NB4 (cell line): ENCODE results near the gene C19orf85.

Experiments
- DNase-seq: peaks from one replicate; pipeline ENCODE4 v3.0.0; 2010; ENCODE audit warnings: low read depth
- H3K4me3 ChIP-seq: one replicate; pipeline ENCODE4 v1.5.1; 2011; ENCODE audit warnings: mild to moderate bottlenecking, low read depth, low read length, moderate library complexity
- MYC ChIP-seq: IDR thresholded peaks from 2 replicates; pipeline ENCODE4 v1.6.1; 2011; ENCODE audit warnings: low read depth, low read length
- POLR2A ChIP-seq: IDR thresholded peaks from 2 replicates; pipeline ENCODE4 v1.6.1; 2011; ENCODE audit warnings: mild to moderate bottlenecking; ENCODE audit not compliant: insufficient read length; ENCODE audit errors: extremely low read depth
- TF ChIP-seq, protein P1 (sequence below): IDR thresholded peaks from one replicate; pipeline ENCODE4 v1.5.1; 2012; ENCODE audit warnings: low read depth, low read length
- TF ChIP-seq, protein P2 (sequence below): IDR thresholded peaks from 2 replicates; pipeline ENCODE4 v1.6.1; 2011; ENCODE audit warnings: low read depth, low read length

The C19orf85 gene

DNA sequence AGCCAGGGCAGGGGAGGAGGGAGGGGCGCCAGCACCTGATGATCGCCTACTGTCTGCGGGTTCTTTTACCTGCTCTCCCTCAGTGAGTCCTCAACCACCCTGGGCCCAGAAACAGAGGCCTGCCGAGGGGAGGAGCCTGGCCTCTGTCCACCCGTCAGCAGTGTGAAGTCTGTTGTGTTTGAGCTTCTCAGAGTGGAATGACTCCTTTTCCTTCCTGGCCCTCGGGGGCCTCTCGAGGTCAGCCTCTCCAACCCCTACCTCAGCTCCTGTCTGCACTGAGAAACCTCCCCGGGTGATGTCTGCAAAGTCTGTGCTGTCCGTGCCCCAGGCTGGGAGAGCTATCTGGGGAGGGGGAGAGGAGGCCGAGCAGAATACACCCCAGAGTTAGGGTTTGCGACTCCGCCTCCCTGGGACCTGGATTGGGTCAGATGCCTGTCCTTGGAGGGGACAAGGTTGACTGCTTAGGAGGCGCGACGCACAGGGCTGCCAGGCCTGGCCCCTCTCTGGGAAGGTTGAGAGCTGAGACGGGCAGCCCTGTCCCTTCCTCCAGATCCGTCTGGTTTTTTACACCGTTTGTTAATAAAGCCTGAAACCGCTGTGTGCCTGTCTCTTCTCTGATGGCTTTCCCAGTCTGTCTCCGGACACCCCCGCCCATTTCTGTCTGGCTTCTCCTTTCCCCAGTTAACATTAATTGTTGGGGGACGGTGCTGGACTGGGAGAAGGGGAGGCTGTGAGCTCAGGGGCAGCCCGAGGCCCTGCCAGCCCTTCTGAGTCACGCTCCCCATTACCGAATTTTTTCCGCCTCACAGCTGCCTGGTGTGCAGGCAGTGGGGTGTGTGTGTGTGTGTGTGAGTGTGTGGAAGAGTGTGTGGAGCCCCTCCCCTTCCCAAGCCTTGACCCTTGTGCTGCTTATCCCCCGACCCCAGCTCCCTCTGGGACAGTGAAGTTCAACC lies 22.7 kb upstream of the C19orf85 start:
- peak; percentile 23 for DNase-seq
- TF ChIP-seq, protein P1, sequence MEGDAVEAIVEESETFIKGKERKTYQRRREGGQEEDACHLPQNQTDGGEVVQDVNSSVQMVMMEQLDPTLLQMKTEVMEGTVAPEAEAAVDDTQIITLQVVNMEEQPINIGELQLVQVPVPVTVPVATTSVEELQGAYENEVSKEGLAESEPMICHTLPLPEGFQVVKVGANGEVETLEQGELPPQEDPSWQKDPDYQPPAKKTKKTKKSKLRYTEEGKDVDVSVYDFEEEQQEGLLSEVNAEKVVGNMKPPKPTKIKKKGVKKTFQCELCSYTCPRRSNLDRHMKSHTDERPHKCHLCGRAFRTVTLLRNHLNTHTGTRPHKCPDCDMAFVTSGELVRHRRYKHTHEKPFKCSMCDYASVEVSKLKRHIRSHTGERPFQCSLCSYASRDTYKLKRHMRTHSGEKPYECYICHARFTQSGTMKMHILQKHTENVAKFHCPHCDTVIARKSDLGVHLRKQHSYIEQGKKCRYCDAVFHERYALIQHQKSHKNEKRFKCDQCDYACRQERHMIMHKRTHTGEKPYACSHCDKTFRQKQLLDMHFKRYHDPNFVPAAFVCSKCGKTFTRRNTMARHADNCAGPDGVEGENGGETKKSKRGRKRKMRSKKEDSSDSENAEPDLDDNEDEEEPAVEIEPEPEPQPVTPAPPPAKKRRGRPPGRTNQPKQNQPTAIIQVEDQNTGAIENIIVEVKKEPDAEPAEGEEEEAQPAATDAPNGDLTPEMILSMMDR, result no peak
- TF ChIP-seq, protein P2, sequence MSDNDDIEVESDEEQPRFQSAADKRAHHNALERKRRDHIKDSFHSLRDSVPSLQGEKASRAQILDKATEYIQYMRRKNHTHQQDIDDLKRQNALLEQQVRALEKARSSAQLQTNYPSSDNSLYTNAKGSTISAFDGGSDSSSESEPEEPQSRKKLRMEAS, result no peak
- no peak overlapping the region for H3K4me3 ChIP-seq

DNA sequence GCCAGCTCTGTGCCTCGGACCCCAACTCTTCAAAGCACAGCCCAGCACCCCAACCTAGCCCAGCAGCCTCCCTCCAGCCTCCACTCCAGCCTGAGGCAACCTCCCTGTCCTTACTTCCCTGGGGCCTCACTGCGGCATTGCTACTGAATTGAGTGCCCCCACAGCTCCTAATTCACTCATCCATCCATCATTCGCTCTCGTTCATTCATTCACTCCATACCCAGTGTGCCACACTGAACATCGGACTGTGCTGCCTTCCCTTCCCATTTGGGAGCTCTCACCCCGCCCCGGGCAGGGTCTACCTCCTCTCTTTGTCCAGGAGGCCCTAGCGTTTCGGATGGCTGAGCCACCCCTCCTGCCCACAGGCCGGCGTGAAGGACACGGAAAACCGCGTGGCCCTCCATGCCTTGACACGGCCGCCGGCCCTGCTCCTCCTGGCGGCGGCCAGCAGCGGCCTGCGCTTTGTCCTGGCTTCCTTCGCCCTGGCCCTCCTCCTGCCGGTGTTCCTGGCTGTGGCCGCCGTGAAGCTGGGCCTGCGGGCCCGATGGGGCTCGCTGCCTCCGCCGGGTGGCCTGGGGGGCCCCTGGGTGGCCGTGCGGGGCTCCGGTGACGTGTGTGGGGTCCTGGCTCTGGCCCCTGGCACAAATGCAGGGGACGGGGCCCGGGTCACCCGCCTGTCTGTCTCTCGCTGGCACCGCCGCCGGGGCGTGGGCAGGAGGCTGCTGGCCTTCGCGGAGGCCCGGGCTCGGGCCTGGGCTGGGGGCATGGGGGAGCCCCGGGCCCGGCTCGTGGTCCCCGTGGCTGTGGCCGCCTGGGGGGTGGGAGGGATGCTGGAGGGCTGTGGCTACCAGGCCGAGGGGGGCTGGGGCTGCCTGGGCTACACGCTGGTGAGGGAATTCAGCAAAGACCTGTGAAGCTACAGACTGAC lies 21.8 kb upstream of the C19orf85 start:
- no peak for DNase-seq
- no peak for TF ChIP-seq MYC
- TF ChIP-seq, protein P2, result no peak
- TF ChIP-seq, protein P1, result no peak
- no peak for TF ChIP-seq POLR2A
- no peak overlapping the region for H3K4me3 ChIP-seq

DNA sequence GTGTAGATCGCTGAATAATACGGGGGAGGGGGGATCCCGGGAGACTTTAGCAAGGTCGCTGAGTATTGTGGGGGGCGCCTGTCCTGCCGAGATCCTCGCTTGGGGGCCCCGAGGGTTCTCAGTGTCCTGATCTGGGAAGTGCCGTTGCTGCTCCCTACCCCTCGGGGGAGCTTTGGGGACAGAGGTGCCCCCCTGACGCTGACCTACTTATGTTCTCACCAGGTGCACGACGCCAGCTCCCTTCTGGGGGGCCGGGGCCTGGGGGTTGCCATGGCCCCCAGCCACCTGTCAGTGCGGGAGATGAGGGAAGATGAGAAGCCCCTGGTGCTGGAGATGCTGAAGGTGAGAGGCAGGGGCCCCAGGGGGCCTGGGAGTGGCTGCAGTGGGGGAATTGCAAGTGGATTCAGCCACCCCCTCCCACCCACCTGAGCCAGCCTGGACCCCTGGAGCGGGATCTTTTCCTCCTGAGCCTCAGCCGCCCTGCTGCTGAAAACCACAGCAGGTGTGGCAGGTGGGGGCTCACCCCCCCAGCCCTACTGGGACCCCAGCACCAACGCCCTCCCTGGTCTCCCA lies 21.0 kb upstream of the C19orf85 start:
- H3K4me3 ChIP-seq, result peak overlapping the region; percentile 52
- no peak for DNase-seq
- TF ChIP-seq POLR2A (no peak), MYC (no peak)
- TF ChIP-seq, protein P2, result no peak
- TF ChIP-seq, protein P1, result no peak

DNA sequence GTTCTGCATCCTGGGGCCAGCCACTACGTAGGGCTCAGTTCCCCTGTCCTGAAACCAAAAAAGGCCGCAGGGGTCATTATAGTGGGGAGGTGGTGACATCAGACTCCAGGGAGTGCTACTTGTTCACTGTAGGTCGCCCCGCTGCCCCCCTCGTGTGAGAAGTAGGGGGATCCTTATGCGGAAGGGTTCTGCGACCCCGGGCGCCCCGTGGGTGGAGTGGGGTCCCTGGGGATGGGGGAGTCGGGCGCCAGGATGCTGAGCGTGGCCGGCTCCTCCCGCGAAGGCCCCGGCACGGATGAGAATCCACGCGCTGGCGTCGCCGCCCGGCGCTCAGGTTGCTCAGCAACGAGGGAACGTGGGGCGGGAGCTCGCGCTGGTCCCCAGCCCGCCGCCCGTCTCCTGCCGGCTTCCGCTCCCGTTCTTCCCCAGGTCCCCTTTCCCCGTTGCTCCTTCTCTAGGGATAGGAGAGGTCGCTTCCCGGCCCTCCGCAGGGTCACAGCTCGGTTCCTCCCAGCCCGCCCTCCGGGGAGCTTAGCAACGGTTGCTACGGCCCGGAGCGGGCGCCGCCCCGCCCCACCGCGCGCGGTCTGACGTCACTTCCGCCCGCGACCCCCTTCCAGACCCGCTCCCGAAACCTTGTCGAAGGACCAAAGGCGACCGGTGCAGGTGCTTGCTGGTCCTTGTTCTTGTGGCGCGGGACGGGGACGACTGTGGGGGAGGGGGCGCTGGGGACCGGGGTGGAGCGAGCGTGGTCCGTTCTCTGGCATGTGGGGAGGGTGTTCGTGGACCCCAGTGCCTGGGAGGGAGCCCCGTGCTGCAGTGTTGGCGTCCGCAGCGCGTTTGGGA lies 20.3 kb upstream of the C19orf85 start, which contains the start of gene NAT14:
Gene NAT14 (plus strand): TSS at position 596 of the 846 bp plus-strand sequence. CDS start 521 bp downstream, outside the sequence.
- DNase-seq, result peak; percentile 67
- peak within 1 kb of the TSS; percentile 52 for H3K4me3 ChIP-seq
- TF ChIP-seq POLR2A, result peak; percentile 32
- TF ChIP-seq, protein P1, result no peak
